AG09319 (cell line): ENCODE data around the gene MYNN.

Source experiments
- DNase-seq: peaks from one replicate; pipeline ENCODE4 v3.0.0-alpha.2; 2010; ENCODE audit warnings: low read depth; ENCODE audit errors: extremely low read depth
- TF ChIP-seq, protein P1 (sequence below): IDR thresholded peaks from 2 replicates; pipeline ENCODE4 v1.5.1; 2011; ENCODE audit warnings: low read depth, mild to moderate bottlenecking, inconsistent platforms, low read length, moderate library complexity

The MYNN gene

DNA sequence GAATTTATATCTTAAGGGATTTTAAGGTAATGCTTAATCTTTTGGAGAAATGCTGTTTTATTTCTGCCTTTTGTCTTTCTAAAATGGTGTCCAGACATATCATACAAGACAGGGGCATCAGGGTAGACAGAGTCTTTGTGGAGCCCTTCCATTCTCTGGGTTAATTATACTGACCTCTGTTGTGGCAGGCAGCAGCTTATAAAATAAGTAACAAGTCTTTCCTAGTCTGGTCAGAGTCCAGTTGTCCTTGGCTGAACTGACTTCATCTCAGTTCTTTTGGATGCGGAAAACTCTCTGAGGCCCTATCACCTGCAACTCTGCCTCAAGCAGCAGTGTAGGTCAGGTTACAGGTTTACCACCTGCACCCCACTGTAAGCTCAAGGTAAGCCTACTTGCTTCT lies 19.2 kb downstream of the MYNN start:
- no peak for DNase-seq
- TF ChIP-seq, protein P1, sequence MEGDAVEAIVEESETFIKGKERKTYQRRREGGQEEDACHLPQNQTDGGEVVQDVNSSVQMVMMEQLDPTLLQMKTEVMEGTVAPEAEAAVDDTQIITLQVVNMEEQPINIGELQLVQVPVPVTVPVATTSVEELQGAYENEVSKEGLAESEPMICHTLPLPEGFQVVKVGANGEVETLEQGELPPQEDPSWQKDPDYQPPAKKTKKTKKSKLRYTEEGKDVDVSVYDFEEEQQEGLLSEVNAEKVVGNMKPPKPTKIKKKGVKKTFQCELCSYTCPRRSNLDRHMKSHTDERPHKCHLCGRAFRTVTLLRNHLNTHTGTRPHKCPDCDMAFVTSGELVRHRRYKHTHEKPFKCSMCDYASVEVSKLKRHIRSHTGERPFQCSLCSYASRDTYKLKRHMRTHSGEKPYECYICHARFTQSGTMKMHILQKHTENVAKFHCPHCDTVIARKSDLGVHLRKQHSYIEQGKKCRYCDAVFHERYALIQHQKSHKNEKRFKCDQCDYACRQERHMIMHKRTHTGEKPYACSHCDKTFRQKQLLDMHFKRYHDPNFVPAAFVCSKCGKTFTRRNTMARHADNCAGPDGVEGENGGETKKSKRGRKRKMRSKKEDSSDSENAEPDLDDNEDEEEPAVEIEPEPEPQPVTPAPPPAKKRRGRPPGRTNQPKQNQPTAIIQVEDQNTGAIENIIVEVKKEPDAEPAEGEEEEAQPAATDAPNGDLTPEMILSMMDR, result no peak

DNA sequence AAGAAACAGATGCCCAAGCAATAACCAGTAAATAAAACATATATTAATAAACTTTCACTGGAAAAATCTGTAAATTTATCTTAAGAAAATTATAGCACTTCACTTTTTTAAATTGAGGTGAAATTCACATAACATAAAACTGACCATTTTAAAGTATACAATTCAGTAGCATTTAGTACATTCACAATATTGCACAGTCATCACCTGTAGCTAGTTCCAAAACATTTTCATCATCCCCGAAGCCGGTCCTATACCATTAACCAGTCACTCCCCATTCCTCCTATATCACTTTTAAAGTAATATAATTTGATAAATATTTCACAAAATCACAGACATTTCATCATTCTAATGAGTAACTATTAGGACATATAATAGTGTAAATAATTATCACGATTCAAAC lies 31.5 kb downstream of the MYNN start:
- DNase-seq, result no peak
- TF ChIP-seq, protein P1, result no peak

DNA sequence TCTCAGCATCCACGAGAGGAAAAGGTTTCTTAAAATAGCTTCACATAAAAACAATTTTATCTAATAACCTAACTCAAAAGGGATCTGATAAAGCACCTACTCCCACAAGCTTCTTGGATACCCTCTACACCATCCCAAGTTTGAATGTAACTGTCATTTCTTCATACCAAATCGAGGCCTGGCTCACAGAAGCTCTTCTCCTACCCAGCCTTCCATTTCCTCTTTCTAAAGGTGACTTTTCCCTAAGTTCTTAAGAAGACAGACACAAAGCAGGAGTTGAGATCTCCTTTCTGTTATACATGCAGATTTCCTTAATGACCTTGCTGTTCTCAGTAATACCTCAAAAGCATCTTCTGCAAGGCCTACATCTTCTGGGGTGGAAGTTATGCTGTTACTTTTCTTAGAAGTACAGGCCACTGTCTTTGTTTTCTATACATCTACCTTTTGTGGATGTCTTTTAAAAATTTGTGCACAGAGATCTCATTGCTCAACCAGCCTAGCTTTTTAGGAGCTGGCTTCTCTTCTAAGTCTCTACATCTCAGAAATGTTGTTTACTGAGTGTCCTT lies 36.1 kb downstream of the MYNN start:
- DNase-seq, result no peak
- TF ChIP-seq, protein P1, result no peak

DNA sequence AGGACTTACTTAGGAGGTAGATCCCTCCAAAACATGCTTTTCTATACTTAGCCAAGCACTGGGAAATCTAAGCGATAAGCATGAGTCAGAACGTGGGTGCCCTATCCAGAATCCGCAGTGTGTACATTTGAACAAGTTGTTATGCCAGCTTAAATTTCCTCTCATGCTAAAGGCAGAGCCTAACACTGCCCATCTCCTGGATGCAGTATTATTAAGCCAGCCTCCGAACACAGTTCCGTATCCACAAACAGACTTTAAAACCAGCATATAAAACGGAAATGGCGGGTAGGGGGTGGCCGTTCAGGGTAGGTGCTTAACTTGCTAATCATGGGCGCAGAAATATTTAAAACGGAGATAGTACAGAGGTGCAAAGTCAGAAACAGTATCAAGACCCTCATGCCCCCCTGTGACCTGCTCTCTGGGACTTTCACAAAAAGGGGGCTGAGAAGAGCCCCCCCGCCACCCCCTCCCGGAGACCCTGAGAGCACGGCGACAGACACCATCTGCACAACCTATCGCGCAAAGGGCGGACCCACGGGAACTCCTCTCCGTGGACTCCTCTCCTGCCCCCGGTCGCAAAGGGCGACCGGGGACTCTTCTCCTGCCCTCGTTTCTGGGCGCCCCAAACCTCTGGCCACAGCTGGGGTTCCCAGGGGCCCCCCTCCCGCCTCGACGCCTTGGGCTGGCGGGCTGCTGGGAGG lies 38.6 kb downstream of the MYNN start:
- DNase-seq, result no peak
- TF ChIP-seq, protein P1, result no peak

DNA sequence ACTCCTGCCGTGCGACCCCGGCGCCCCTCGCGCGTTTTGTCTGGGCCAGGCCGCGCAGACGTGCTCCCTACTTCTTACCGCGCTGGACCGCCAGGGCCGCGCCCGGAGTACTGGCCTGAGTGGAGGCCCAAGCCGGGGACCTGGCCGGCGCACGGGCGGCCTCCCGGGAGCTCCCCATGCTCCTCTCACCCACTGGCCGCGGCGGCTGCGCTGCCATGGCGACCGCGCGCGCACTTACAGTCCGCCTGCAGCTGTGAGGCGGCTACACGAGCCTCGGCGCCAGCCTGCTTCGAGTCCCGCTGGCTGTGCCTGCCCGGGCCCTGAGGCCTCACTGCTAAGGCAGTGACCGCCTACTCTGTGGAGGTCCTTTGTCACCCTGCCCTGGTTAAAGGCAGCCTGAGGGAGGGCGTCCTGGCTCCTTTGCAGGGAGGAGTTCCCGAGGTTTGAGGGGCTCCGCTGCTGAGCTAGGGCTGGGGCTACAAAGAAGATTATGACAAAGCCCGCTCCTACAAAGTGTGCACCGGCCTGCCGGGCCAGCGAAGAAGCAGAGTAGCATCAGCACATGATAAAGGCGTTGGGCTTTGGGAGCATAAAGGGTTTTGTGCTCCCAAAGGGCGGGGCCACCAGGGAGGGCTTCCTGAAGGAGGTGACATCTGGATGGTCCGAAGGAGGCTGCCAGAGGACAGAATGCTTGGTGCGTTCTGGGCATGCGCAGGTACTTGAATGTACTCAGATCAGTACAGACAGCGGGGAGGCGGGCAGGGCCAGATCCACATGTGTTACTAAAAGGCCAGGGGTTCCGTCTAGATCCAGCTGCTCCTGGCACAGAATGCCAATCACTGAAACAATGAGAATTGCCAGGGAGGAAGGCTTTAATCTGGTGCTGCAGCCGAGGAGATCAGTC lies 39.4 kb downstream of the MYNN start, which contains the start of the genes LRRC34 and LRRIQ4:
Gene LRRC34 (minus strand): TSS at position 573 of the 904 bp plus-strand sequence. CDS start 356 bp downstream, at position 217.
Gene LRRIQ4 (plus strand): TSS at position 539 of the 904 bp plus-strand sequence. CDS start 9,052 bp downstream, outside the sequence.
- peak; percentile 45 for DNase-seq
- TF ChIP-seq, protein P1, result no peak

DNA sequence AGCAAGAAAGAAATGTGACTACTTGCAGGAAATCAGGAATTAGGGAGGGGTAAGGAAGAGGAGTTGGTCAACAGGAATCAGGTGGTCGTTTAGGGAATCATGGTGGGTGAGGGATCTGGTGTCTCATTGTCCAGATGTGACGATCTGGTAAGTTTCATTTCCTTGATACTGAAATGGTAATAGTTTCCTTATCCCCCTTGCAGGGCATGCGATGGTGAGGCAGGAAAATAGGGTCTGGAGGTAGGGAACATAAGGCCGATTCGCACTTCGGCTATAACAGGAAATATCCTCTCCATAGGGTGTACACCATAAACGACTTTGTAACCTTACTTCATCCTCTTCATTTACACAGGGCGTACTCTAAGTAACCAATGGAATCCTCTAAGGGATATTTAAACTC lies 40.1 kb downstream of the MYNN start:
- no peak for DNase-seq
- TF ChIP-seq, protein P1, result no peak
